ENCODE data around the gene NBEAL2. TPM values are rescaled to one million over a fixed set of nuclear protein-coding genes. Genes with fewer than 3 reads are reported as not detected.

The NBEAL2 gene
- total RNA-seq, 1 donor from 2014 or later: 70.2 TPM

- peaks cover 0 to 2% of the 10 kb centered on the region in 2 donors for H3K36me3 ChIP-seq
- no peak for TF ChIP-seq CTCF (IDR thresholded peaks at IDR 0.05)
- DNase-seq (ENCODE audit: low spot score in 2 of 2): no peak
- peak overlapping the region in 1 of 2 donors; percentile 4 for H3K4me3 ChIP-seq
- no peaks in the 10 kb centered on the region for H3K27me3 ChIP-seq
- peaks cover 16 to 27% of the 10 kb centered on the region in 2 donors for H3K4me1 ChIP-seq
- intact Hi-C loops (cut with DNase I): loop anchor here (10.0 kb wide), 1 partner anchor 126 kb away; no protein-coding TSS in a partner anchor
- no peaks in the 10 kb centered on the region for H3K9me3 ChIP-seq
- no peak overlapping the region for H3K27ac ChIP-seq
These were observed 8.9 kb upstream of the NBEAL2 start for GRCh38 chr3:46970391-46971091.

- Histone ChIP-seq H3K36me3 (no peaks in the 10 kb centered on the region), H3K4me3 (no peak overlapping the region), H3K4me1 (peaks cover 18 to 30% of the 10 kb centered on the region in 2 donors), H3K27ac (no peak overlapping the region), H3K9me3 (no peaks in the 10 kb centered on the region), H3K27me3 (no peaks in the 10 kb centered on the region)
- intact Hi-C loops (cut with DNase I): loop anchor here (10.0 kb wide), 1 partner anchor 126 kb away; no protein-coding TSS in a partner anchor
- no peak for DNase-seq (ENCODE audit: low spot score in 2 of 2)
- no peak for TF ChIP-seq CTCF (IDR thresholded peaks at IDR 0.05)
These were observed 8.3 kb upstream of the NBEAL2 start for GRCh38 chr3:46971151-46971550.

GRCh38 chr3:46971742-46972141, 7.7 kb upstream of the NBEAL2 start:
- H3K4me1 ChIP-seq: peaks cover 18 to 30% of the 10 kb centered on the region in 2 donors
- no peaks in the 10 kb centered on the region for H3K9me3 ChIP-seq
- H3K4me3 ChIP-seq: no peak overlapping the region
- no peaks in the 10 kb centered on the region for H3K36me3 ChIP-seq
- no peaks in the 10 kb centered on the region for H3K27me3 ChIP-seq
- intact Hi-C loops (cut with DNase I): loop anchor here (10.0 kb wide), 1 partner anchor 127 kb away; no protein-coding TSS in a partner anchor
- DNase-seq (ENCODE audit: low spot score in 2 of 2): no peak
- no peak for TF ChIP-seq CTCF (IDR thresholded peaks at IDR 0.05)
- no peak overlapping the region for H3K27ac ChIP-seq

- H3K4me1 ChIP-seq: peaks cover 18 to 34% of the 10 kb centered on the region in 2 donors
- no peak for DNase-seq (ENCODE audit: low spot score in 2 of 2)
- H3K9me3 ChIP-seq: no peaks in the 10 kb centered on the region
- no peaks in the 10 kb centered on the region for H3K36me3 ChIP-seq
- no peak for TF ChIP-seq CTCF (IDR thresholded peaks at IDR 0.05)
- no peaks in the 10 kb centered on the region for H3K27me3 ChIP-seq
- H3K4me3 ChIP-seq: no peak overlapping the region
- intact Hi-C loops (cut with DNase I): loop anchor here (10.0 kb wide), 1 partner anchor 128 kb away; no protein-coding TSS in a partner anchor
- H3K27ac ChIP-seq: no peak overlapping the region
These were observed 7.1 kb upstream of the NBEAL2 start for GRCh38 chr3:46972396-46972795.

GRCh38 chr3:46974421-46975171, 4.9 kb upstream of the NBEAL2 start:
- intact Hi-C loops (cut with DNase I): loop anchor here (5.0 to 10.0 kb wide), 2 partner anchors 102 to 130 kb away; no protein-coding TSS in a partner anchor
- H3K4me3 ChIP-seq: peak overlapping the region in 1 of 2 donors; percentile 83
- H3K36me3 ChIP-seq: no peaks in the 10 kb centered on the region
- DNase-seq (ENCODE audit: low spot score in 2 of 2): no peak
- H3K4me1 ChIP-seq: peaks cover 33 to 41% of the 10 kb centered on the region in 2 donors
- no peaks in the 10 kb centered on the region for H3K9me3 ChIP-seq
- TF ChIP-seq CTCF (IDR thresholded peaks at IDR 0.05): no peak
- no peaks in the 10 kb centered on the region for H3K27me3 ChIP-seq
- H3K27ac ChIP-seq: no peak overlapping the region
